HEK293 (cell line): ENCODE results near the gene KXD1.

ENCODE experiments used
- HOXC10 ChIP-seq: sonication (generic); formaldehyde crosslinking; IDR thresholded peaks from 2 replicates; pipeline ENCODE4 v1.8.1; 2023; ENCODE audit warnings: mild to moderate bottlenecking, missing genetic modification reagents
- IKZF3 ChIP-seq: fragments of 450-650 bp; IDR thresholded peaks from 2 replicates; pipeline ENCODE4 v1.5.0; 2018; ENCODE audit warnings: missing biosample characterization, mild to moderate bottlenecking, missing genetic modification characterization, moderate library complexity
- KLF1 ChIP-seq: fragments of 450-650 bp; formaldehyde crosslinking; IDR thresholded peaks from 2 replicates; pipeline ENCODE4 v1.5.1; 2016; ENCODE audit warnings: missing biosample characterization, missing genetic modification characterization
- MEIS1 ChIP-seq: sonication (generic); formaldehyde crosslinking; IDR thresholded peaks from 2 replicates; pipeline ENCODE4 v1.8.1; 2022; ENCODE audit warnings: missing genetic modification reagents, mild to moderate bottlenecking, borderline replicate concordance
- MZF1 ChIP-seq: fragments of 450-650 bp; formaldehyde crosslinking; IDR thresholded peaks from 2 replicates; pipeline ENCODE4 v1.5.1; 2017; ENCODE audit warnings: missing biosample characterization, missing genetic modification characterization, borderline replicate concordance
- SALL2 ChIP-seq: fragments of 450-650 bp; formaldehyde crosslinking; IDR thresholded peaks from 2 replicates; pipeline ENCODE4 v1.5.0; 2017; ENCODE audit warnings: missing biosample characterization, mild to moderate bottlenecking, missing genetic modification characterization, borderline replicate concordance
- SETDB1 ChIP-seq: IDR thresholded peaks from one replicate; pipeline ENCODE4 v1.6.1; 2017; ENCODE audit warnings: mild to moderate bottlenecking, low read length, moderate library complexity, mixed read lengths; ENCODE audit not compliant: insufficient read length
- SP3 ChIP-seq: fragments of 450-650 bp; formaldehyde crosslinking; IDR thresholded peaks from 2 replicates; pipeline ENCODE4 v1.5.1; 2016; ENCODE audit warnings: missing biosample characterization, missing genetic modification characterization
- TSHZ1 ChIP-seq: fragments of 450-650 bp; formaldehyde crosslinking; IDR thresholded peaks from 2 replicates; pipeline ENCODE4 v1.5.1; 2016; ENCODE audit warnings: missing biosample characterization, missing genetic modification characterization, borderline replicate concordance
- ZBTB7A ChIP-seq: fragments of 450-650 bp; formaldehyde crosslinking; IDR thresholded peaks from 2 replicates; pipeline ENCODE4 v1.5.1; 2016; ENCODE audit warnings: low read depth, missing biosample characterization, missing genetic modification characterization
- ZNF169 ChIP-seq: fragments of 450-650 bp; formaldehyde crosslinking; IDR thresholded peaks from 2 replicates; pipeline ENCODE4 v1.5.1; 2016; ENCODE audit warnings: missing biosample characterization, missing genetic modification characterization
- ZNF175 ChIP-seq: fragments of 450-650 bp; formaldehyde crosslinking; IDR thresholded peaks from 2 replicates; pipeline ENCODE4 v1.5.1; 2016; ENCODE audit warnings: missing biosample characterization, missing genetic modification characterization
- ZNF2 ChIP-seq: fragments of 450-650 bp; formaldehyde crosslinking; IDR thresholded peaks from 2 replicates; pipeline ENCODE4 v1.5.1; 2016; ENCODE audit warnings: missing biosample characterization, missing genetic modification characterization
- ZNF223 ChIP-seq: fragments of 450-650 bp; formaldehyde crosslinking; IDR thresholded peaks from 2 replicates; pipeline ENCODE4 v1.5.1; 2016; ENCODE audit warnings: missing biosample characterization, missing genetic modification characterization
- ZNF26 ChIP-seq: fragments of 450-650 bp; formaldehyde crosslinking; IDR thresholded peaks from 2 replicates; pipeline ENCODE4 v1.5.1; 2016; ENCODE audit warnings: missing biosample characterization, missing genetic modification characterization
- ZNF274 ChIP-seq, 2 experiments: fragments of 200-500 bp in 1 of 2; fragments of 450-650 bp in 1 of 2; sonication (Bioruptor generic) in 1 of 2; formaldehyde crosslinking in 1 of 2; IDR thresholded peaks; 2 replicates each; pipeline versions ENCODE4 v1.5.1 to v1.6.1; 2014 to 2016; ENCODE audit warnings: borderline replicate concordance in 1 of 2, inconsistent platforms in 1 of 2, low read length in 1 of 2, missing biosample characterization in 1 of 2, missing genetic modification characterization in 1 of 2
- ZNF302 ChIP-seq: fragments of 450-650 bp; formaldehyde crosslinking; IDR thresholded peaks from 2 replicates; pipeline ENCODE4 v1.5.1; 2016; ENCODE audit warnings: missing biosample characterization, missing genetic modification characterization, low read depth
- ZNF354C ChIP-seq: fragments of 450-650 bp; formaldehyde crosslinking; IDR thresholded peaks from 2 replicates; pipeline ENCODE4 v1.5.1; 2016; ENCODE audit warnings: missing biosample characterization, missing genetic modification characterization, low read depth, borderline replicate concordance
- ZNF37A ChIP-seq: fragments of 450-650 bp; IDR thresholded peaks from 2 replicates; pipeline ENCODE4 v1.5.1; 2018; ENCODE audit warnings: missing biosample characterization, missing genetic modification characterization
- ZNF473 ChIP-seq: fragments of 450-650 bp; formaldehyde crosslinking; IDR thresholded peaks from 2 replicates; pipeline ENCODE4 v1.5.1; 2017; ENCODE audit warnings: missing biosample characterization, missing genetic modification characterization
- ZNF518A ChIP-seq: fragments of 450-650 bp; formaldehyde crosslinking; conservative IDR thresholded peaks from 2 replicates; pipeline ENCODE4 v1.5.1; 2016; ENCODE audit warnings: low read depth, missing biosample characterization, missing genetic modification characterization
- ZNF677 ChIP-seq: fragments of 450-650 bp; IDR thresholded peaks from 2 replicates; pipeline ENCODE4 v1.5.0; 2018; ENCODE audit warnings: missing biosample characterization, mild to moderate bottlenecking, missing genetic modification characterization, moderate library complexity
- ZNF830 ChIP-seq: fragments of 450-650 bp; IDR thresholded peaks from 2 replicates; pipeline ENCODE4 v1.5.0; 2018; ENCODE audit warnings: missing biosample characterization, missing genetic modification characterization, low read depth, mild to moderate bottlenecking, moderate library complexity
- TF ChIP-seq, protein P1 (sequence below): fragments of 450-650 bp; formaldehyde crosslinking; IDR thresholded peaks from 2 replicates; pipeline ENCODE4 v1.5.1; 2016; ENCODE audit warnings: missing biosample characterization, missing genetic modification characterization
- TF ChIP-seq, protein P2 (sequence below): fragments of 450-650 bp; formaldehyde crosslinking; IDR thresholded peaks from 2 replicates; pipeline ENCODE4 v1.5.1; 2016; ENCODE audit warnings: missing biosample characterization, missing genetic modification characterization

The KXD1 gene

GRCh38 chr19:18588611-18589379 lies 31.1 kb downstream of the KXD1 start, which contains the start of gene REX1BD (continued):
- TF ChIP-seq SETDB1 = no peak
- no peak for TF ChIP-seq MEIS1
- TF ChIP-seq, protein P1, sequence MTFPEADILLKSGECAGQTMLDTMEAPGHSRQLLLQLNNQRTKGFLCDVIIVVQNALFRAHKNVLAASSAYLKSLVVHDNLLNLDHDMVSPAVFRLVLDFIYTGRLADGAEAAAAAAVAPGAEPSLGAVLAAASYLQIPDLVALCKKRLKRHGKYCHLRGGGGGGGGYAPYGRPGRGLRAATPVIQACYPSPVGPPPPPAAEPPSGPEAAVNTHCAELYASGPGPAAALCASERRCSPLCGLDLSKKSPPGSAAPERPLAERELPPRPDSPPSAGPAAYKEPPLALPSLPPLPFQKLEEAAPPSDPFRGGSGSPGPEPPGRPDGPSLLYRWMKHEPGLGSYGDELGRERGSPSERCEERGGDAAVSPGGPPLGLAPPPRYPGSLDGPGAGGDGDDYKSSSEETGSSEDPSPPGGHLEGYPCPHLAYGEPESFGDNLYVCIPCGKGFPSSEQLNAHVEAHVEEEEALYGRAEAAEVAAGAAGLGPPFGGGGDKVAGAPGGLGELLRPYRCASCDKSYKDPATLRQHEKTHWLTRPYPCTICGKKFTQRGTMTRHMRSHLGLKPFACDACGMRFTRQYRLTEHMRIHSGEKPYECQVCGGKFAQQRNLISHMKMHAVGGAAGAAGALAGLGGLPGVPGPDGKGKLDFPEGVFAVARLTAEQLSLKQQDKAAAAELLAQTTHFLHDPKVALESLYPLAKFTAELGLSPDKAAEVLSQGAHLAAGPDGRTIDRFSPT (tag by site-specific recombination) = peak; percentile 84
- no peak for TF ChIP-seq ZNF37A (tag by site-specific recombination)
- TF ChIP-seq ZBTB7A (tag by site-specific recombination) = no peak
- TF ChIP-seq TSHZ1 (tag by site-specific recombination) = no peak; the same call in 1 of the 2 replicates
- peak; percentile 27; the same call in 1 of the 2 replicates for TF ChIP-seq ZNF677 (tag by site-specific recombination)
- TF ChIP-seq ZNF302 (tag by site-specific recombination) = no peak
- peak; percentile 77 for TF ChIP-seq KLF1 (tag by site-specific recombination)
- TF ChIP-seq MZF1 (tag by site-specific recombination) = no peak
- TF ChIP-seq ZNF274 (IDR thresholded peaks at IDR 0.05; ENCODE audit: low read length) = no peak
- no peak for TF ChIP-seq ZNF274 (tag by site-specific recombination; IDR thresholded peaks at IDR 0.05; ENCODE audit: borderline replicate concordance)
- no peak for TF ChIP-seq IKZF3 (tag by site-specific recombination)
- TF ChIP-seq ZNF223 (tag by site-specific recombination) = no peak
- 0 out of 2 replicates have a peak, but pooled peaks have one; percentile 39 for TF ChIP-seq ZNF518A (tag by site-specific recombination)
- TF ChIP-seq, protein P2, sequence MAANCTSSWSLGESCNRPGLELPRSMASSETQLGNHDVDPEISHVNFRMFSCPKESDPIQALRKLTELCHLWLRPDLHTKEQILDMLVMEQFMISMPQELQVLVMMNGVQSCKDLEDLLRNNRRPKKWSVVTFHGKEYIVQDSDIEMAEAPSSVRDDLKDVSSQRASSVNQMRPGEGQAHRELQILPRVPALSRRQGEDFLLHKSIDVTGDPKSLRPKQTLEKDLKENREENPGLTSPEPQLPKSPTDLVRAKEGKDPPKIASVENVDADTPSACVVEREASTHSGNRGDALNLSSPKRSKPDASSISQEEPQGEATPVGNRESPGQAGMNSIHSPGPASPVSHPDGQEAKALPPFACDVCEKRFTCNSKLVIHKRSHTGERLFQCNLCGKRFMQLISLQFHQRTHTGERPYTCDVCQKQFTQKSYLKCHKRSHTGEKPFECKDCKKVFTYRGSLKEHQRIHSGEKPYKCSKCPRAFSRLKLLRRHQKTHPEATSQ = peak; percentile 98
- TF ChIP-seq ZNF169 = peak; percentile 77; the same call in 1 of the 2 replicates
- TF ChIP-seq ZNF830 (tag by site-specific recombination) = no peak
- TF ChIP-seq ZNF473 (tag by site-specific recombination) = no peak
- TF ChIP-seq ZNF175 = no peak
- no peak for TF ChIP-seq SALL2 (tag by site-specific recombination)
- TF ChIP-seq SP3 (tag by site-specific recombination) = peak; percentile 87
- 0 out of 2 replicates have a peak, but pooled peaks have one; percentile 63 for TF ChIP-seq HOXC10 (CRISPR knock-in tag)
- TF ChIP-seq ZNF2 (tag by site-specific recombination) = peak; percentile 93
- no peak for TF ChIP-seq ZNF26
- TF ChIP-seq ZNF354C (tag by site-specific recombination) = no peak
